ENCODE results near the gene KNG1.
A peak's percentile ranks its signal among the peaks of the same experiment; 100 is the strongest.

The KNG1 gene

DNA sequence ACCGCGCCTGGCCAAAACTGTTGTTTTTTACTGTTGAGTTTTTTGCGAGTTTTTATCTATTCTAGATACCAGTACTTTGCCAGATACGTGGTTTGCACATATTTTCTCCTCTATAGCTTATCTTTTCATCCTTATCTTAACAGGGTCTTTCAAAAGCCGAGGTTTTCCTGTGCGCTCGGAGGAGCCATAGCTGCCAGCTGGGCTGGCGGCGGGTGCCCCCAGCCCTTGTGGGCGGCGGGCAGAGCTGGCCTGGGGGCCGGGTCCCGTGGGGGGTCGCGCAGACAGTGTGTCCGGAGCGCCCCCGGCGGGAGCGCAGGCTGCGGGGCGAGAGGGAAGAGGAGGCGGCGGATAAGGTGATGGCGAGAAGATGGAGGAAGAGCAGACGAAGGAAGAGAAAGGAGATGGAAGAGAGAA is 55.1 kb downstream of the KNG1 start:
- H3K4me3 ChIP-seq (ENCODE audit: control insufficient read depth, low read depth, low read length) = peak overlapping the region; percentile 36
- TF ChIP-seq, protein P1, sequence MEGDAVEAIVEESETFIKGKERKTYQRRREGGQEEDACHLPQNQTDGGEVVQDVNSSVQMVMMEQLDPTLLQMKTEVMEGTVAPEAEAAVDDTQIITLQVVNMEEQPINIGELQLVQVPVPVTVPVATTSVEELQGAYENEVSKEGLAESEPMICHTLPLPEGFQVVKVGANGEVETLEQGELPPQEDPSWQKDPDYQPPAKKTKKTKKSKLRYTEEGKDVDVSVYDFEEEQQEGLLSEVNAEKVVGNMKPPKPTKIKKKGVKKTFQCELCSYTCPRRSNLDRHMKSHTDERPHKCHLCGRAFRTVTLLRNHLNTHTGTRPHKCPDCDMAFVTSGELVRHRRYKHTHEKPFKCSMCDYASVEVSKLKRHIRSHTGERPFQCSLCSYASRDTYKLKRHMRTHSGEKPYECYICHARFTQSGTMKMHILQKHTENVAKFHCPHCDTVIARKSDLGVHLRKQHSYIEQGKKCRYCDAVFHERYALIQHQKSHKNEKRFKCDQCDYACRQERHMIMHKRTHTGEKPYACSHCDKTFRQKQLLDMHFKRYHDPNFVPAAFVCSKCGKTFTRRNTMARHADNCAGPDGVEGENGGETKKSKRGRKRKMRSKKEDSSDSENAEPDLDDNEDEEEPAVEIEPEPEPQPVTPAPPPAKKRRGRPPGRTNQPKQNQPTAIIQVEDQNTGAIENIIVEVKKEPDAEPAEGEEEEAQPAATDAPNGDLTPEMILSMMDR (conservative IDR thresholded peaks at IDR 0.05; ENCODE audit: control insufficient read depth, insufficient read depth, low read depth, low read length) = no peak
- DNase-seq (ENCODE audit: low read depth) = no peak

DNA sequence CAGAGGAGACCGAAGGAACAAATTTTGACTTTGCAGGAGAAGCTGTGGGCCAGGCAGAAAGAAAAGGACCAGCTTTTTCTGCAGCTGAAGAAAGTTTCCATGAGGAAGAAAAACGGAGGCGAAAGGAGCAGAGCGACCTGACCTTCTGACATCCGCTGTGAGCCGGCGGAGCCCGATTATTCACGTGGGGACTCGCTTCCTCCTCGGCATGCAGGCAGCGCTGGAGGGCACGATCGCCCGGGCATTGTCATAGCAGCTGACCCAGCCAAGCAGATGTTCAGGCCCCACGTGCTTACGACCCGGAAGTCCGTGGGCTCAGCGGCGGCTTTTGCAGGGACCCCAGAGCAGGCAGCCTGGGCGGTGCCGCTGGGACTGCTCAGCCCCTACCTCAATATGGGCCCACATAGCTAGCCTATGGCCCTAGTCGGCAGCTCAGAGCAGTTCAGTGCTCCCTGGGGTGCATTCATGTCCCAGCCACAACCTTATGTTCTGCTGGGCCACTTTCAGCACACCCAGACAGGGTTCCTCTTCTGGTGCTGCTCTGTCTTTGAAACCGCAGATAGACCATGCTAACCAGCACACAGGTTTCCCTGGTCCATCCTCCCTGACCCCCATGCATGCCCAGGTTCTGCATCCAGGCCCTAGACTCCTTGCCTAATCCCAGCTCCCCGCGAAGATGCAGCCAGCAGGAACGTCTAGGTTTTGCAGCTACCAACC is 55.7 kb downstream of the KNG1 start:
- DNase-seq (ENCODE audit: low read depth) = no peak
- TF ChIP-seq, protein P1 (conservative IDR thresholded peaks at IDR 0.05; ENCODE audit: control insufficient read depth, insufficient read depth, low read depth, low read length) = no peak
- H3K4me3 ChIP-seq (ENCODE audit: control insufficient read depth, low read depth, low read length) = peak overlapping the region; percentile 36

DNA sequence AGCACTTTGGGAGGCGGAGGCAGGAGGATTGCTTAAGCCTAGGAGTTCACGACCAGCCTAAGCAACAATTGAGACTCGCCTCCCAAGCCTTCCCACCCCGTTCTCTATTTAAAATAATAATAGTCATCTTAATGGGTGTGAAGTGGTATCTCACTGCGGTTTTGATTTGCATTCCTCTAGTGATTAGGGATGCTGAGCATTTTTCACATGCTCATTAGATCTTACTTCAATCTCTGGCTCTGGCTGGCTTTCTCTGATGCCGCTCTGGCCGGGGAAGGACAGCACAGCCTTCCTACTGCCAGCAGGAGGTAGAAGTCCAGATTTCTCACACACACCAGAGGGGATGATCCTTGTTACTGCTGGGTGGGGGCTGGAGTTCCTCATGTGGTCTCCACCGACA is 58.8 kb downstream of the KNG1 start:
- TF ChIP-seq, protein P1 (conservative IDR thresholded peaks at IDR 0.05; ENCODE audit: control insufficient read depth, insufficient read depth, low read depth, low read length) = no peak
- no peak overlapping the region for H3K4me3 ChIP-seq (ENCODE audit: control insufficient read depth, low read depth, low read length)
- DNase-seq (ENCODE audit: low read depth) = no peak

DNA sequence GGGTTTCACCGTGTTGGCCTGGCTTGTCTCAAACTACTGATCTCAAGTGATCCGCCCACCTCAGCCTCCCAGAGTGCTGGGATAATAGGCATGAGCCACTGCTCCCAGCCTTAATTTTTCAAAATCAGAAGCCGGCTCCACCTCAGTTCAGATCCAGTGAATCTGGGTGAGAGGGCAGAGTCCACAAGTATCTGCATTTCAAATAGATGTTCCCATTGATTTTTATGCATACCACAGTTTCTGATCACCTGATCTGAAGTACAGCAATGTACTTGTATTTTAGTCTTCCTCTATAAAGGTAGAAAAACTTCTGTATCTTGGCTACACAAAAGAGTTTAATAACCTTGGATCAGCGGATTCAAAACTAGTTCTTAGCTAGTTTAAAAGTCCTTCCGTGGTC is 62.0 kb downstream of the KNG1 start:
- TF ChIP-seq, protein P1 (conservative IDR thresholded peaks at IDR 0.05; ENCODE audit: control insufficient read depth, insufficient read depth, low read depth, low read length) = no peak
- H3K4me3 ChIP-seq (ENCODE audit: control insufficient read depth, low read depth, low read length) = no peak overlapping the region
- DNase-seq (ENCODE audit: low read depth) = no peak

DNA sequence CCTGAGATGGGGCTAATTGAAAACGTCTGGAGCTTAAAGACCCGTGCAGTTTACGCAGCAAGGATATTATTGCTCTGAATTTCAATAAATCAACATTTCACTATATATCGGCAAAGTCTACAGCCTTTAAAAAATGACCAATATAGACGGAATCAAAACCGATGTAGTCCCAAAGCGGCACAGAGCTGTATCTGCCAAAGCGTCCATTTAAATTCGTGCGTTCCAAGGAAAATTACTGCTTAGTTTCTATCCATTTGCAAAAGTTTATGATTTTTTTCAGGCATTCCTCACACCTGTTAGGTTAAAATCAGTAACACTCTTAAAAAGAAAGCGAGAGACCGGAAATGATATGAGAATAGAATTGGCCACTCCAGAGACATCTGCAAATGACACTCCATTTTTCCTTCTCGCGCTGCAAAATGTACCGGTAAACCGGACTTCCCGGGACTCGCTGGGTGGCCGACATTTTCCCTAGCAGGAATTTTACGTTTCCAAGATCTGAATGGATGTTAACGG is 65.4 kb downstream of the KNG1 start:
- peak overlapping the region; percentile 100 for H3K4me3 ChIP-seq (ENCODE audit: control insufficient read depth, low read depth, low read length)
- no peak for DNase-seq (ENCODE audit: low read depth)
- TF ChIP-seq, protein P1 (conservative IDR thresholded peaks at IDR 0.05; ENCODE audit: control insufficient read depth, insufficient read depth, low read depth, low read length) = no peak

DNA sequence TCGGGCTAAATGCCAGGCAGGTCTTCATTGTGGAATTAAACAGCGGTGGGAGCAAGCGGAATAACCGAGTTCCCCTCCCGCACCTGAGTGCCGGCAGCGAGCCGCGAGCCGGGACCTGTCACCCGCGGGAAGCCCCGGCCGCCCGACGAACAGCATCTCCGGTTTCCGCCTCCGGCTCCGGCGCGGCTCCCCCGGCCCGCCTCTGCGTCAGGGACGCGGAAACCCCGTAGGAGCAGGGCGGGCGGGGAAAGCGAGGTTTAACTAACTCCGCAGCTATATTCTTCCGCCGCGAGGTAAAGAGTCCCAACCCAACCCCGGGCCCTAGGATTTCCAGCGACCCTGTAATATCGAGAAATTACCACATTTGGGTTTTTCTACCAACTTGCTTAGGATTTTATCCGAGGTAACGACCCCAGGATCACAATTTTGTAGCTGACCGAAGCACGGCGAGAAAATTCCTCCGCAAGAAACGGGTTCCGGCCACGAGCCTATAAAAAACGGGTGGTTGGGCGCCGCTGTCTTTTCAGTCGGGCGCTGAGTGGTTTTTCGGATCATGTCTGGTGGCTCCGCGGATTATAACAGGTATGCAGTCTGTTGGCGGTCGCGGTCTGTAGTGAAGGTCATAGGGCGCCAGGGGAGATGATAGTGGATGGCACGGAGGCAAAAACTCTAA is 66.0 kb downstream of the KNG1 start, which contains the start of gene EIF4A2:
Gene EIF4A2, plus strand, starts transcription at position 520 of the 673 bp plus-strand sequence. Its CDS starts 34 bp downstream, at position 554.
- DNase-seq (ENCODE audit: low read depth) = peak; percentile 84
- peak within 1 kb of the TSS; percentile 100 for H3K4me3 ChIP-seq (ENCODE audit: control insufficient read depth, low read depth, low read length)

More for the DNA sequence above, 66.0 kb downstream of the KNG1 start, which contains the start of gene EIF4A2:
- TF ChIP-seq, protein P1 (conservative IDR thresholded peaks at IDR 0.05; ENCODE audit: control insufficient read depth, insufficient read depth, low read depth, low read length) = no peak
